ENCODE measurements around the gene DNM3.
A peak's percentile ranks its signal among the peaks of the same experiment; 100 is the strongest.
"Not testable (repeated sequence)": the region's sequence is repeated elsewhere in the genome, so short reads cannot be mapped to it uniquely, and the experiment has no call there.

The DNM3 gene

DNA sequence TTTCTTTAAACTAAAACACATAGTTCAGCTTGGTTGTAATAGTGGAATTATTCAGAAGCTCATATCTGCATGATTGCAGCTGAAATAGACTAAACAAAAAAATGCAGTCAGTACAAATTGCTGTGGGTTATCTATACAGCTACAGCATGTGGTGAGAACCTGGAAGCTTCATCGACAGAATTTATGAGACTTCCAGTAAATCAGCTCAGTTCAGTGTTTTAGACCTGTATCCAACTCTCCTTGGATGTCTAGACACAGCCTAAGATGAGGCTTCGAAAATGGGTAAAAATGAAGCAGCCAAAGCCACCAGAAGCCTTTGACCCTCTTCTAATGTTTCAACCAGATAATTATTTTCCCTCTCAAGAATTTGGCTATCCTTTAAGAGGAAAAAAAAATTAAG, 452.1 kb downstream of the DNM3 start:
- no peak for DNase-seq

GRCh38 chr1:172298141-172298540, 456.8 kb downstream of the DNM3 start:
- no peak for DNase-seq

DNA sequence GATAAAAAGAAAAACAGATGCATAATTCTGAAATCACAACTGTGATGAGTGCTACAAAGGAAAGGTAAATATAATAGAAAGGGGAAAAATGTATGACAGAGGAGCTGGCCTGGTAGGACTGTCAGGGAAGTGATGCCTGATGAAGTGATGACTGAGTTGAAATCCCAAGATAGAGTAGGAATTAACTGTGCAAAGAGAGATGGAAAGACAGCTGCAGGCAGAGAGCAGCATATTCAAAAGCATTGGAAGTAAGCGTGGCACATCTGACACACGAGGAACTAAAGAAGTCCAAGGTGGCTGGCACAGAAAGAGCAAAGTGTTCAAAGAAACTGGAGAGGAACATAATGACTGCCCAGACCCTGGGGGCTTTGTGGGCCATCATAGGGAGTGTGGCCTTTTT, 457.6 kb downstream of the DNM3 start:
- DNase-seq = no peak

DNA sequence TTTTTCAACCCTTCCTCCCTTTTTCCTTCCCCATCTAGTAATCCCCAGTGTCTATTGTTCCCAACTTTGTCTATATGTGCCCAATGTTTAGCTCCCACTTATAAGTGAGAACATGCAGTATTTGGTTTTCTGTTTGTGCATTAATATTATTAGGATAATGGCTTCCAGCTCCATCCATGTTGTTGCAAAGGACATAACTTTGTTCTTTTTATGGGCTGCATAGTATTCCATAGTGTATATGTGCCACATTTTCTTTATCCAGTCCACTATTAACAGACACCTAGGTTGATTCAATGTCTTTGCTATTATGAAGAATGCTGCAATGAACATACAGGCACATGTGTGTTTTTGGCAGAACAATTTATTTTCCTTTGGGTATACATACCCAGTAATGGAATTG, 458.2 kb downstream of the DNM3 start:
- no peak for DNase-seq

DNA sequence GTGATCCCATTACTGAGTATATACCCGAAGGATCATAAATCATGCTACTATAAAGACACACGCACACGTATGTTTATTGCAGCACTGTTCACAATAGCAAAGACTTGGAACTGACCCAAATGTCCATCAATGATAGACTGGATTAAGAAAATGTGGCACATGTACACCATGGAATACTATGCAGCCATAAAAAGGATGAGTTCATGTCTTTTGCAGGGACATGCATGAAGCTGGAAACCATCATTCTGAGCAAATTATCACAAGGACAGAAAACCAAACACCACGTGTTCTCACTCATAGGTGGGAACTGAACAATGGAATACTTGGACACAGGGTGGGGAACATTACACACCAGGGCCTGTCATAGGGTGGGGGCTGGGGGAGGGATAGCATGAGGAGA, 466.2 kb downstream of the DNM3 start:
- DNase-seq = not testable (repeated sequence)

DNA sequence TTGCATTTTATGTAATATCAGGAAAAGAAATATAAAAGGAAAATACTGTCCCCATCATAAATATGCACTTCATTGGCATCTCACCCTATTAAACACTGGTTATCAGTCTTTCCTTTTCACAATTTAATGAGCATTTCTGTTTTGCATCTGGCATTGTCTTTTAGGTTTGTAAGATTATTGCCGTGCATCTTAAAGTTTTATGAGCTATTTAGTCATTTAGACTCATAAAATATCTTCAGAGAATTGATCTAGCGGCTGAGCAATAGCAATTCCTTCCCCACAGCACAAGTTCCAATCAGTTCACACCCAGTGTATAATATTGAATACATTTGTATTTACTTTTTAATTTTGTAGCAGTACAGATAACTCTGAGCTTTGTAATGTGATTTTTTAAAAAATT, 466.8 kb downstream of the DNM3 start:
- no peak for DNase-seq

GRCh38 chr1:172308577-172308976, 467.3 kb downstream of the DNM3 start:
- DNase-seq = no peak

DNA sequence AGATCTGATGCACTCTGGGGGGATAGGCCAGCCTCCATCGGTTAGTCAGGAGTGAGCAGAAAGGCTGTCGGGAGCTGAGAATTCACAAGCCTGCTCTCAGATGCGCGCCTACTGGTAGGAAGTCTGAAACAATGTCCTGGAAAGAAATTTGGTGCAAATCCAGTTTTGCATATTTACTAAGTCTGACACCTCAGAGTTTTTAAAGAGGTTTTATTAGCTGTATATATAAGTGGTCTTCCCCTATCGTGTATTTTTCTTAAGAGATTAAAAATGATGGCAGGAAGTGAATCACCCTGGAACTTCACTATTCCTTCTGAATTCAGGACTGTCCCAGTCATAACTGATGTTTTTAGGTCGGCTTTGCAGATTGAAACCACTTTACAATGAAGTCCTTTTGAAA, 479.4 kb downstream of the DNM3 start:
- no peak for DNase-seq

GRCh38 chr1:172321451-172321850, 480.2 kb downstream of the DNM3 start:
- DNase-seq = peak; percentile 50

DNA sequence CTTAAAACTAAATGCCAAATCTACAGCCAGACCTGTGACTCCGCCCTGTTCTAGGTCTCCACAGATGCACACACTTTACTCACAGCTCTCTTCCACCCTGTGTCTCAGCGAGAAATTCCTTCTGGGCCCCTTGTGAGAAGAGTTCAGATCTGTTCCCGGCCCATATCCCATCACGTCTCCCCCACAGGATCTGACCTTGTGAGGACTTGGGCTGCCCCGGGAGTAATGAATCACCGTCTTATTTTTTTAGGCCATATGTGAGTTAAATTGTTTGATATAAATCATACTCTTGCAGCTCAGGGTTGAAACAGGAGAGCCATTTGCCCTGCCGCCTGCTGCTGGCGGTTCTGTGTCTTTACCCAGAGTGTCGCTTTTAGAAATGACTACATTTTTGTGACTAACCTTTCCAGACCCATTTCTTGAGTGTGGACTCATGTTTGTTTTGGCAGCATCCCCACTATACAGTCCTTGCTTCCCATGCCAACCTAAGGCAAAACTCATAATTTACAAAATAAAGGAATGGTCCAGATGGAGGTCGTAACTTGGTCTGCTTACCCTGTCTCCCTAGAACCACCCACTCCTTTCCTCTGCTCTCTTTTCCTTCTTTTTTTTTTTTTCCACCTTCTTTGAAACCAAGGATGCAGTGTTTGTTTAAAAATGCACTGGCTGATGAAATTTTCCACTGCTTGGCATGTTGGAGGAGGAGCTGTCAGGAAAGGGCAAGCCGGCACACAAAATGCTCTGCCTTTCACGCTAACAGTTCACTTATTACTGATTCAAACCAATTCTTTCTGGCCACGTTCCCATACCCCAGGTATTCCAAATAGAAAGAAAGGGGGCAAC, 481.1 kb downstream of the DNM3 start:
- DNase-seq = peak; percentile 55

DNA sequence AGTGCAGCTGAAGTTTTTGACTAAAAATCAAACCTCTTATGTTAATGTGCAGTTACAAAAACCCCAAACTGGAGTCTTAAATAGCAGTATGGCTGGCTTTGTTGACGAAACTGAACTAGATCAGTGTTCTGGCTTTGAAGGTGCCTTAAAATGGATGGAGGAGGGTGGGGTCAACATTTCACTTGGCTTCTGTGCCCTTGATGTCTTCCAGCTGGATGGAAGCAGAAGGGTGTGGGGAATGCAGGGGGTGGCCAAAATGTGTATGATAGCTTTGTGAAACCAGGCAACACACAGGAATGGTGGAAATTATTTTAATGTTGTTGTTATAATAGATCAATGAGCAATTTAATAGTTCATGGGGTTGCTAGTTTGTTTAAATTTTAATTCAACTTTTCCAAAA, 482.4 kb downstream of the DNM3 start:
- DNase-seq = no peak

- DNase-seq = no peak
Observed at GRCh38 chr1:172324086-172324485, 482.8 kb downstream of the DNM3 start.

DNA sequence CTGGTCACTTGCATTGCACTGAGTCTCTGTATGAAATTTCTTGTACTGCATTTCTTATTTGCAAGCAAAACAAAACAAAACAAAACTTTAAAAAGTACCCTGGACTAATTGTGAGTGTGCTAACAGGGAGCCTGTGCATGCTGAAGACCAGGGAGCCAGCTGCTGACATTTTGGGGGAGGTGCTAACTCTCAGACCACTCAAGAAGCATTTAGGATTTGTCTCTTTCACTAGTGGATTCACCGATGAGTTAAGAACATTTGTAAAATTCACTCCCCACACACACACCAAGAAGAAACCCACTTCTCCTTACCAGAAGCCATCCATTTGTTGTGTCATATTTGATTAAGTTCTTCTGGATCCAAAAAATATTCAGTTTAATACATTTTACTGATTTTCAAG, 483.5 kb downstream of the DNM3 start:
- DNase-seq = no peak

GRCh38 chr1:172325531-172325930, 484.2 kb downstream of the DNM3 start:
- DNase-seq = no peak

DNA sequence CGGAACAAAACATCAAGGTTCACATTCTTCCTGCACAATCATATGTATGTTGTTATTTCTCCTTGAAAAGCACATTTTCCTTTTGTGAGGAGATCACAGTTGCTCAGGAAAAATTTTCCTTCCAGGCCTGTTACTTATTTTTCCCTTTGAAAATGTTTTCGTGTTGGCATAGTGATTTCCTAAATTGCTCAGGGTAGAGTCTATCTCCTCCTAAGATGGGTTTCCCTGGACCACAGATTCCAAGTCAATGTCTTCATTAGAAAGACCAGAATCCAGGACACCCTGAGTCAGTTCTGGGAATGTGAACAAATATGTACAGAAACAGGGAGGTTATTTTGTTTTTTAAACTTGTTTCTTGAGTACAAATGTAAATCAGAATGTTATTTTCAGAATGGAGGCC, 484.8 kb downstream of the DNM3 start:
- no peak for DNase-seq

DNA sequence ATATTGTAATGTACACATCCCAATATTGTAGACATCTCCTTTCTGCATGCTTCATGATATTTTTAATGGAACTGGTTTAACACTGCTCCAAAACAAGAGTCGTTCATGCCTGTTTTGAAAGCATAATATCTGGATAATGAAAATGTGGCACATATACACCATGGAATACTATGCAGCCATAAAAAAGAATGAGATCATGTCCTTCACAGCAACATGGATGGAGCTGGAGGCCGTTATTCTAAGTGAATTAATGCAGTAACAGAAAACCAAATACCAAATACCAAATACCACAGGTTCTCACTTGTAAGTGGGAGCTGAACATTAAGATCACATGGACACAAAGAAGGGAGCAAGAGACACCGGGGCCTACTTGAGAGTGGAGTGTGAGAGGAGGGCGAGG, 487.0 kb downstream of the DNM3 start:
- no peak for DNase-seq

- no peak for DNase-seq
Observed at GRCh38 chr1:172332230-172332629, 490.9 kb downstream of the DNM3 start.

DNA sequence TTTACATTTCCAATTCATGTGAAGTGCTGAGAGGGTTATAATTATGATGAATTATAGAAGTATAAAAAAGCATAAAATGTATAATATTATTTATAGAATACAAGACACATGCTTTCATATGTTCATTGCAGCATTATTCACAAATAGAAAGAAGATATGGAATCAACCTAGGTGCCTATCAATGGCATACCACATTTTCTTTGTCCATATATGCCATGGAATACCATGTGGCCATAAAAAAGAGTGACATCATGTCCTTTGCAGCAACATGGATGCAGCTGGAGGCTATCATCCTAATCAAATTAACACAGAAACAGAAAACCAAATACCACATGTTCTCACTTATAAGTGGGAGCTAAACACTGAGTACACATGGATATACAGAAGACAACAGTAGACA, 494.1 kb downstream of the DNM3 start:
- DNase-seq = no peak

- no peak for DNase-seq
Observed at GRCh38 chr1:172338295-172338735, 497.0 kb downstream of the DNM3 start.

- DNase-seq = no peak
Observed at GRCh38 chr1:172339842-172340241, 498.5 kb downstream of the DNM3 start.

GRCh38 chr1:172340520-172340919, 499.2 kb downstream of the DNM3 start:
- DNase-seq = no peak

DNA sequence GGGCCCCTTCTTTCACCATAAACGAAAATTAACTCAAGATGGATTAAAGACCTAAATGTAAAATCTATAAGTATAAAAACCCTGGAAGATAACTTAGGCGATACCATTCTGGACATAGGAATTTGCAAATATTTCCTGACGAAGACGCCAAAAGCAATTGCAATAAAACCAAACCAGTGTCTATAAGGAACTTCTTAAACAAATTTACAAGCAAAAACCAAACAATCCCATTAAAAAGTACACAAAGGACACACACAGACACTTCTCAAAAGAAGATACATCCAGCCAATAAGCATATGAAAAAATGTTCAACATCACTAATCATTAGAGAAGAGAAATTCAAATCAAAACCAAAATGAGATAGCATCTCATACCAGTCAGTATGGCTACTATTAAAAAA, 500.4 kb downstream of the DNM3 start:
- no peak for DNase-seq

DNA sequence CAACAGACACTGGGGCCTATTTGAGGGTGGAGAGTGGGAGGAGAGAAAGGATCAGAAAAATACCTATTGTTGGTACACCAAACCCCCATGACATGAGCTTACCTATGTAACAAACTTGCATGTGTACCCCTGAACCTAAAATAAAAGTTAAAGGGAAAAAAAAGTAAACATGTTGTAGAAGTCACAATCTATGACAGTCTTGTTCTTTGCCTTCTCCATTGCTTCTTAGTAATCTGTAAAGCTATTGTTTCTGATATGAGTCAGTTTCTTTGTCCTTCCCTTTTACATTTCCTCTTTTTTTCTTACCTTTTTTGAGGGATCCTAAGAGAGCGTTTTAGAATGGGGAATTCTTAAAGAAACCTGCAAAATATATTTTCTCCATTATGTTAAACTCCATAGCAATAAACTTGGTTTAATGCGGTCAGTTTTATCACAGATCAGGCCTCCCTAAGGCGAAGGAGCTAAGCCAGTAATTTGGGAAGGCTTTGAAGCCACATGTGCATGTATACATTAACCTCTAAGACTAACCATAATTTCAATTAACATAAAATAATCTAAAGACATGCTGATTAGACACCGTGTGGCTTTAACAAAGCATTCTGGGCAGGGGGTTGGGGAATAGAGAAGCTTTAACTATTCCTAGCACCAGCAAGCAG, 501.4 kb downstream of the DNM3 start:
- no peak for DNase-seq

All from SHP77 treated with DMSO at 0.1 percent for 48 hours (cell line).